ENCODE data around the gene GP5. TPM values are rescaled to one million over a fixed set of nuclear protein-coding genes. Genes with fewer than 3 reads are reported as not detected.
A peak's percentile ranks its signal among the peaks of the same experiment; 100 is the strongest.

Gene GP5
- total and polyA plus RNA-seq, 2 of the 13 experiments (the other 11 are each of a cell fraction or from before 2014, with no cell fraction given): not detected

GRCh38 chr3:194351080-194351672, 47.9 kb downstream of the GP5 start, which contains the start of gene CPN2 (continued):
- TF ChIP-seq HNF1A (IDR thresholded peaks at IDR 0.05; ENCODE audit: low read depth) (no peak), HNF1A (CRISPR knock-in tag; IDR thresholded peaks at IDR 0.05; ENCODE audit: borderline replicate concordance) (peak; percentile 60; the same call in 1 of the 2 replicates), ARNTL (CRISPR knock-in tag; IDR thresholded peaks at IDR 0.05) (peak; percentile 98), DRAP1 (CRISPR knock-in tag; IDR thresholded peaks at IDR 0.05) (peak; percentile 37; the same call in 1 of the 2 replicates), ZNF800 (CRISPR knock-in tag; IDR thresholded peaks at IDR 0.05) (no peak), ZNF740 (CRISPR knock-in tag; IDR thresholded peaks at IDR 0.05) (no peak; the same call in 1 of the 2 replicates), SP2 (CRISPR knock-in tag; IDR thresholded peaks at IDR 0.05) (no peak), SMC3 (IDR thresholded peaks at IDR 0.05; ENCODE audit: low read length) (no peak), MTF2 (CRISPR knock-in tag; IDR thresholded peaks at IDR 0.05; ENCODE audit: borderline replicate concordance) (peak; percentile 74; the same call in 1 of the 2 replicates), GLMP (CRISPR knock-in tag; IDR thresholded peaks at IDR 0.05; ENCODE audit: borderline replicate concordance) (no peak), ZSCAN5A (CRISPR knock-in tag; IDR thresholded peaks at IDR 0.05; ENCODE audit: borderline replicate concordance) (0 out of 2 replicates have a peak, but pooled peaks have one; percentile 1)
